Ecto neural progenitor cell (in vitro differentiated cells): Measurements from ENCODE around the gene MYO5B.
"Not testable (repeated sequence)": the region's sequence is repeated elsewhere in the genome, so short reads cannot be mapped to it uniquely, and the experiment has no call there.

Experiments
- DNase-seq: peaks from one replicate; pipeline ENCODE4 v3.0.0-alpha.2; 2018; ENCODE audit warnings: low spot score

MYO5B gene

GRCh38 chr18:49853011-49853410, 341.9 kb downstream of the MYO5B start:
- peak; percentile 26 for DNase-seq

- DNase-seq: peak; percentile 36
Observed at GRCh38 chr18:49851624-49852023, 343.3 kb downstream of the MYO5B start.

- DNase-seq: peak; percentile 19
Observed at GRCh38 chr18:49850636-49851035, 344.3 kb downstream of the MYO5B start.

- DNase-seq: peak; percentile 53
Observed at GRCh38 chr18:49849331-49850217, 345.4 kb downstream of the MYO5B start.

GRCh38 chr18:49848115-49848514, 346.8 kb downstream of the MYO5B start:
- DNase-seq: no peak

- no peak for DNase-seq
Observed at GRCh38 chr18:49847524-49847923, 347.4 kb downstream of the MYO5B start.

- no peak for DNase-seq
Observed at GRCh38 chr18:49846718-49847470, 348.1 kb downstream of the MYO5B start.

GRCh38 chr18:49846361-49846662, 348.6 kb downstream of the MYO5B start:
- DNase-seq: no peak

- no peak for DNase-seq
Observed at GRCh38 chr18:49845629-49846360, 349.2 kb downstream of the MYO5B start.

GRCh38 chr18:49844903-49845302, 350.0 kb downstream of the MYO5B start:
- DNase-seq: no peak

GRCh38 chr18:49843778-49844625, 350.9 kb downstream of the MYO5B start:
- DNase-seq: no peak

GRCh38 chr18:49843131-49843530, 351.8 kb downstream of the MYO5B start:
- no peak for DNase-seq

- no peak for DNase-seq
Observed at GRCh38 chr18:49842656-49843055, 352.3 kb downstream of the MYO5B start.

GRCh38 chr18:49841236-49842217, 353.4 kb downstream of the MYO5B start:
- DNase-seq: no peak

GRCh38 chr18:49839012-49839411, 355.9 kb downstream of the MYO5B start:
- DNase-seq: no peak

GRCh38 chr18:49838381-49838780, 356.6 kb downstream of the MYO5B start:
- DNase-seq: no peak

- no peak for DNase-seq
Observed at GRCh38 chr18:49837889-49838288, 357.1 kb downstream of the MYO5B start.

- not testable (repeated sequence) for DNase-seq
Observed at GRCh38 chr18:49837316-49837835, 357.6 kb downstream of the MYO5B start.

GRCh38 chr18:49835405-49835804, 359.5 kb downstream of the MYO5B start:
- DNase-seq: no peak

- no peak for DNase-seq
Observed at GRCh38 chr18:49834258-49834657, 360.7 kb downstream of the MYO5B start.
